GM12878 (cell line): ENCODE data around the gene GINS1.

Source experiments
- BCL11A ChIP-seq: IDR thresholded peaks from 2 replicates; pipeline ENCODE4 v1.6.1; 2011; ENCODE audit warnings: low read depth, low read length
- BMI1 ChIP-seq: fragments of 450-650 bp; IDR thresholded peaks from 2 replicates; pipeline ENCODE4 v1.6.1; 2016; ENCODE audit warnings: mild to moderate bottlenecking, moderate library complexity, borderline replicate concordance
- CBX3 ChIP-seq: fragments of 200-600 bp; sonication (generic); IDR thresholded peaks from 2 replicates; pipeline ENCODE4 v1.6.1; 2016; ENCODE audit warnings: low read depth, borderline replicate concordance
- CREB1 ChIP-seq: IDR thresholded peaks from 2 replicates; pipeline ENCODE4 v1.6.1; 2012; ENCODE audit warnings: low read depth, mild to moderate bottlenecking, inconsistent platforms
- GABPA ChIP-seq: IDR thresholded peaks from 2 replicates; pipeline ENCODE4 v1.6.1; 2014; ENCODE audit warnings: antibody characterized with exemption, low read depth, mild to moderate bottlenecking, inconsistent platforms
- NR2C1 ChIP-seq: fragments of 450-650 bp; IDR thresholded peaks from 2 replicates; pipeline ENCODE4 v1.6.1; 2017; ENCODE audit warnings: antibody characterized with exemption, mild to moderate bottlenecking, moderate library complexity
- SREBF2 ChIP-seq: IDR thresholded peaks from 2 replicates; pipeline ENCODE4 v1.6.1; 2012; ENCODE audit warnings: mild to moderate bottlenecking, low read length
- SUPT20H ChIP-seq: IDR thresholded peaks from 2 replicates; pipeline ENCODE4 v1.6.1; 2011; ENCODE audit warnings: low read depth, mild to moderate bottlenecking, low read length, moderate library complexity, borderline replicate concordance; ENCODE audit not compliant: control insufficient read depth
- TARDBP ChIP-seq: IDR thresholded peaks from 2 replicates; pipeline ENCODE4 v1.6.1; 2016; ENCODE audit warnings: borderline replicate concordance
- TBL1XR1 ChIP-seq: IDR thresholded peaks from 2 replicates; pipeline ENCODE4 v1.6.1; 2012; ENCODE audit warnings: low read depth, low read length, improper control_type of control experiment
- TCF12 ChIP-seq: IDR thresholded peaks from 2 replicates; pipeline ENCODE4 v1.6.1; 2011; ENCODE audit warnings: low read depth, mild to moderate bottlenecking, low read length
- USF2 ChIP-seq: IDR thresholded peaks from 2 replicates; pipeline ENCODE4 v1.6.1; 2011; ENCODE audit warnings: low read depth, low read length, improper control_type of control experiment, borderline replicate concordance
- TF ChIP-seq, protein P1 (sequence below): fragments of 150-350 bp; IDR thresholded peaks from 2 replicates; pipeline ENCODE4 v1.6.1; 2016; ENCODE audit warnings: low read depth, low read length
- TF ChIP-seq, protein P2 (sequence below), 3 experiments: IDR thresholded peaks in 2 of 3; conservative IDR thresholded peaks in 1 of 3; 2 replicates each; pipeline ENCODE4 v1.5.1; 2011; ENCODE audit warnings: low read depth in 3 of 3, low read length in 3 of 3, mild to moderate bottlenecking in 3 of 3, control low read depth in 2 of 3, moderate library complexity in 2 of 3, inconsistent platforms in 1 of 3, mixed read lengths in 1 of 3; ENCODE audit not compliant: control insufficient read depth in 2 of 3, insufficient read depth in 1 of 3; ENCODE audit errors: extremely low read depth in 1 of 3

DNA sequence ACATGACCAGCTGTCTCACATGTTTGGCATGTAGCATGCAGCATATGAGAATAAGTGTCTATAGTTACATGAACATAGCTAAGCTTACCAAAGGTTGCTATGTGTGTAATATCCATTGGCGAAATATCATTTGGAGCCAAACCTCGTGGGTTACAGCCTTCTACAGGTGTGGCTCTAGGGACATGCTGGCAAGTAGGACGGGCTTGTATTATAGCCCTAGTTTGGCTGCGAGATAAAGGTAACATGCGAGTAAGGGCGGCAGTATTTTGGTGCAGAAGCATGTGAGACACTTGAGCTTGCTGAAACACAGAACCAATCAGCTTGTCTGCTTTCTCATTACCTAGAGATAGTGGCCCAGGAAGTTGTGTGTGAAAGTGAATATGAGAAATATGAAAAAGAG lies 10.4 kb upstream of the GINS1 start:
- TF ChIP-seq, protein P1, sequence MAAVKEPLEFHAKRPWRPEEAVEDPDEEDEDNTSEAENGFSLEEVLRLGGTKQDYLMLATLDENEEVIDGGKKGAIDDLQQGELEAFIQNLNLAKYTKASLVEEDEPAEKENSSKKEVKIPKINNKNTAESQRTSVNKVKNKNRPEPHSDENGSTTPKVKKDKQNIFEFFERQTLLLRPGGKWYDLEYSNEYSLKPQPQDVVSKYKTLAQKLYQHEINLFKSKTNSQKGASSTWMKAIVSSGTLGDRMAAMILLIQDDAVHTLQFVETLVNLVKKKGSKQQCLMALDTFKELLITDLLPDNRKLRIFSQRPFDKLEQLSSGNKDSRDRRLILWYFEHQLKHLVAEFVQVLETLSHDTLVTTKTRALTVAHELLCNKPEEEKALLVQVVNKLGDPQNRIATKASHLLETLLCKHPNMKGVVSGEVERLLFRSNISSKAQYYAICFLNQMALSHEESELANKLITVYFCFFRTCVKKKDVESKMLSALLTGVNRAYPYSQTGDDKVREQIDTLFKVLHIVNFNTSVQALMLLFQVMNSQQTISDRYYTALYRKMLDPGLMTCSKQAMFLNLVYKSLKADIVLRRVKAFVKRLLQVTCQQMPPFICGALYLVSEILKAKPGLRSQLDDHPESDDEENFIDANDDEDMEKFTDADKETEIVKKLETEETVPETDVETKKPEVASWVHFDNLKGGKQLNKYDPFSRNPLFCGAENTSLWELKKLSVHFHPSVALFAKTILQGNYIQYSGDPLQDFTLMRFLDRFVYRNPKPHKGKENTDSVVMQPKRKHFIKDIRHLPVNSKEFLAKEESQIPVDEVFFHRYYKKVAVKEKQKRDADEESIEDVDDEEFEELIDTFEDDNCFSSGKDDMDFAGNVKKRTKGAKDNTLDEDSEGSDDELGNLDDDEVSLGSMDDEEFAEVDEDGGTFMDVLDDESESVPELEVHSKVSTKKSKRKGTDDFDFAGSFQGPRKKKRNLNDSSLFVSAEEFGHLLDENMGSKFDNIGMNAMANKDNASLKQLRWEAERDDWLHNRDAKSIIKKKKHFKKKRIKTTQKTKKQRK: no peak
- TF ChIP-seq, protein P2, sequence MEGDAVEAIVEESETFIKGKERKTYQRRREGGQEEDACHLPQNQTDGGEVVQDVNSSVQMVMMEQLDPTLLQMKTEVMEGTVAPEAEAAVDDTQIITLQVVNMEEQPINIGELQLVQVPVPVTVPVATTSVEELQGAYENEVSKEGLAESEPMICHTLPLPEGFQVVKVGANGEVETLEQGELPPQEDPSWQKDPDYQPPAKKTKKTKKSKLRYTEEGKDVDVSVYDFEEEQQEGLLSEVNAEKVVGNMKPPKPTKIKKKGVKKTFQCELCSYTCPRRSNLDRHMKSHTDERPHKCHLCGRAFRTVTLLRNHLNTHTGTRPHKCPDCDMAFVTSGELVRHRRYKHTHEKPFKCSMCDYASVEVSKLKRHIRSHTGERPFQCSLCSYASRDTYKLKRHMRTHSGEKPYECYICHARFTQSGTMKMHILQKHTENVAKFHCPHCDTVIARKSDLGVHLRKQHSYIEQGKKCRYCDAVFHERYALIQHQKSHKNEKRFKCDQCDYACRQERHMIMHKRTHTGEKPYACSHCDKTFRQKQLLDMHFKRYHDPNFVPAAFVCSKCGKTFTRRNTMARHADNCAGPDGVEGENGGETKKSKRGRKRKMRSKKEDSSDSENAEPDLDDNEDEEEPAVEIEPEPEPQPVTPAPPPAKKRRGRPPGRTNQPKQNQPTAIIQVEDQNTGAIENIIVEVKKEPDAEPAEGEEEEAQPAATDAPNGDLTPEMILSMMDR (IDR thresholded peaks at IDR 0.05 in 2 of 3, conservative IDR thresholded peaks at IDR 0.05 in 1 of 3; ENCODE audit: control insufficient read depth in 2 of 3, extremely low read depth in 1 of 3, insufficient read depth in 1 of 3, low read depth in 3 of 3, low read length in 3 of 3): no peak
- TF ChIP-seq SREBF2 (no peak), NR2C1 (no peak), CREB1 (no peak), GABPA (no peak), CBX3 (no peak), SUPT20H (no peak), USF2 (no peak), TARDBP (no peak), BCL11A (no peak), TBL1XR1 (no peak), BMI1 (no peak), TCF12 (no peak)
